Right kidney (tissue), 1 donor: ENCODE results near the gene PAPPA.

Experiments
- DNase-seq: peaks from one replicate; pipeline ENCODE4 v3.0.0-alpha.2; 2016

The PAPPA gene

GRCh38 chr9:116151966-116152381 is 1.6 kb upstream of the PAPPA start:
- peak; percentile 10 for DNase-seq

DNA sequence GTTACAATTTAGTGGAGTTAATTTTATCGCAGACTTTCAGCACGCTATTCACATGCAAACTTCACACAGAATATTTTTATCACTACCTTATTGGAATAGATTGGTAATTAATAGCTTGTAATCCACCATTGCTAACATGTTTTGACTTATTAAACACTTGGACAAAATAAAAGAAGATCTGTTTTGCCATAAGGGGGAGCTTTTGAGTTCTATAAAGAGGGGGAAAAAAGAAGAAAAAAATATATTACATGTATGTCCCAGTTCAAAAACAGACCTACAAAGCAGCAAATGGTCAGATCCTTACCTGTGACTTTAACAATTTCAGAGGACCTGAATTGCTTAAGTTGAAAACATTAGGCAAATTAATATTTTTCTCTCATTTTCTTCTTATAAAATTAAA is 1.2 kb upstream of the PAPPA start:
- peak; percentile 13 for DNase-seq

DNA sequence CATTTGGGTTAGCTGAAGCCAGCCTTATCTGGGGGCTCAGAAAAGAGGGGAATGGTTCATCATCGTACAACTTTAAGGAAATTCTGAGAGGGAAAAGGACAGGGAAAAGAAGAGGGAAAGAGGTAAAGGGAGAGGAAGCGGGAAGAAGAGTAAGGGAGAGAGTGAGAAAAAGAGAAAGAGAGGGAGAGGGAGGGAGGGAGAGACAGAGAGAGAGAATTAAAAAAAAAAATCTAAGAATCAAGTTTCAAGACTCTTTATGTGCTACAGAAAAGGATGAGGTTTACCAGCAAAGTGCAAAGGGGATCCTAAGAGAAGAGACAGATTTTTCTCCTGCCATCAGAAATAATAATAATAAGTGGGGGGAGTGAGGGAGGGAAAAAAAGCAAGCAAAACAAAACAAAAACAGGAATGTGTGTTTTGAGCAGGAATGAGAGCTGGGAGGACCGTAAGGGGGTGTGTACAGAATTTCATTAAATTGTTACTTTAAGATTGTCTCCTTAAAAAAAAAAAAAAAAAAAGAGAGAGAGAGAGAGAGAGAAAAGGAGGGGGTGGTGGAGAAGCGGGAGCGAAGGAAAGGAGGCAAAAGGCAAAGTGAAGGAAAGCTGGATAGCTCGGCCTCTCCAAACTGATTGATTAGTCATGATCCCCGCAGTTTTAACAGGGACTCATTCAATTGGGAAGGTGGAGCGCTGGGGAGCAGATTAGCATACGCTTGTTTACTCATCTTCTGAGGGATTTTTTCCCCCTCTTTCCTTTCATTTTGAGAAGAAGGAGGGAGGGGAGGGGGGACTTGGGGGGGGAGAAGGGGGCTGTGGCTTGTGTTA is 438 bp upstream of the PAPPA start:
- peak; percentile 42 for DNase-seq

DNA sequence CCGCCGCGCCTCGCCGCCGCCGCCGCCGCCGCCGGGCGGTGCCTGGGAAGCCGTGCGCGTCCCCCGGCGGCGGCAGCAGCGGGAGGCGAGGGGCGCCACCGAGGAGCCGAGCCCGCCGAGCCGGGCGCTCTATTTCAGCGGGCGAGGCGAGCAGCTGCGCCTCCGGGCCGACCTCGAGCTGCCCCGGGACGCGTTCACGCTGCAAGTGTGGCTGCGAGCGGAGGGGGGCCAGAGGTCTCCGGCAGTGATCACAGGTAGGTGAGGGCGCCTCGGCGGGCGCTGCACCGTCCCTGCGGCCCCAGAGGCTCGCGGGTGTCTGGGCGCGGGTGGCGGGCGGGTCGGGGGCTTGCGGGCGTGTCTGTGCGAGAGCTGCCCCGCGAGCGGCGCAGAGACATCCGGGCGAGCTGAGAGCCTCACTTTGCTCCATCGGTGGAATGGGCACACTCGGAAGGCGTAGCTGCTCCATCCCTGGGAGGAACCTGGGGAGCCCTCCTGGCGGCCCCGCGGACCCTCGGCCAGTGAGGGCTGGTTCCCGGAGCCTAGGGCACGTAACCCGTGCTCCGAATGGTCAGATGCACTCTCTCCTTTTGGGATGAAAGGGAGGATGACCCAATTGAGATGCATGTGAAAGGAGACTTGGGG is 864 bp downstream of the PAPPA start:
- DNase-seq: peak; percentile 69

- DNase-seq: peak; percentile 70
These were observed 1.5 kb downstream of the PAPPA start for GRCh38 chr9:116154976-116155697.

DNA sequence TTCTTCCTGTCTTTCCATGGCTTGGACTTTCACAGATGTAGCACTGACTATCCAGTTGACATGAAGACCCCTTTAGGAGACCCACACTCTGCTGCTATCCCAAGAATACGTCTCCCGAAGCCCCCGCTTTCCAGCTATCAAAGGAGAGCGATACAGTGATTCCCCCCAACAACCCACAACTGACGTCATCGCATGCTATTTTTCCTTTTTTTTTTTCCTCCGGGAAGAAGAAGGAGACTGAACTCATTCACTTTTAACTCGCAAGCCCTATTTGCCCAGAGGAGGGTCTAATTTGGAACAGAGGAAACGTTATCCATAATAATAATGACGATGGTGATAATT is 2.1 kb downstream of the PAPPA start:
- no peak for DNase-seq

GRCh38 chr9:116156621-116157314 is 3.2 kb downstream of the PAPPA start:
- DNase-seq: peak; percentile 73

DNA sequence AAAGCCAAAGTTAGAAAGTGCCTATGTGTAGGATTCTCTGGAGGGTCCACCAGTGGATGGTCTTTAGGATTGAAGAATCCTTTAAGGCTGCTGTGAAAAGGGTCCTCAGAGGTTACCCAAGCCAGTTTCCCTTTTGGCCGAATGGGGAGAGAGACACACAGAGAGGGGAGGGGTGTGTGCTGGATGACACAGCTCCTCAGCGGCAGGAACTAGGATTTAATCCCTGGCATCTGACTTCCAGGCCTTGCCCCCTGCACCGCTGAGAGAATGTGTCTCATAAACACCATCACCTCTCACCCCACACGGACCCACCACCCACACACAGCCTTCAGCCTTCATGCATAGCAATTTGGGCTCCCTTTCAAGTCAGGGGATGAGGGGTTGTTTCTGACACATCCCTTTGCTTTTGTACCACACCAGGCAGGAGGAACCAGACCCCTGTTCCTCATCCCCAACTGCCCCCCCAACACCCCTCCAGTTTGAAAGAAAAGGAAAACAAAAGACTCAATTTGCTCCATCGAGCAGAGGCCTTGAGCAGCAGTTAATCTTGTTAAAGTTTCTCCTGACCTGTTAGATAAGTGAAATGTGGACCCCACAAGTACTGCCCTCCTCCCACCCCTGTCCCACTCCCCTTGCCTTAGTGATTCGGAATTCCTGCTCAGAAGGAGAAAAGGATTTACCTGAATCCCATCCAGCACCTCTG is 4.0 kb downstream of the PAPPA start:
- peak; percentile 6 for DNase-seq

DNA sequence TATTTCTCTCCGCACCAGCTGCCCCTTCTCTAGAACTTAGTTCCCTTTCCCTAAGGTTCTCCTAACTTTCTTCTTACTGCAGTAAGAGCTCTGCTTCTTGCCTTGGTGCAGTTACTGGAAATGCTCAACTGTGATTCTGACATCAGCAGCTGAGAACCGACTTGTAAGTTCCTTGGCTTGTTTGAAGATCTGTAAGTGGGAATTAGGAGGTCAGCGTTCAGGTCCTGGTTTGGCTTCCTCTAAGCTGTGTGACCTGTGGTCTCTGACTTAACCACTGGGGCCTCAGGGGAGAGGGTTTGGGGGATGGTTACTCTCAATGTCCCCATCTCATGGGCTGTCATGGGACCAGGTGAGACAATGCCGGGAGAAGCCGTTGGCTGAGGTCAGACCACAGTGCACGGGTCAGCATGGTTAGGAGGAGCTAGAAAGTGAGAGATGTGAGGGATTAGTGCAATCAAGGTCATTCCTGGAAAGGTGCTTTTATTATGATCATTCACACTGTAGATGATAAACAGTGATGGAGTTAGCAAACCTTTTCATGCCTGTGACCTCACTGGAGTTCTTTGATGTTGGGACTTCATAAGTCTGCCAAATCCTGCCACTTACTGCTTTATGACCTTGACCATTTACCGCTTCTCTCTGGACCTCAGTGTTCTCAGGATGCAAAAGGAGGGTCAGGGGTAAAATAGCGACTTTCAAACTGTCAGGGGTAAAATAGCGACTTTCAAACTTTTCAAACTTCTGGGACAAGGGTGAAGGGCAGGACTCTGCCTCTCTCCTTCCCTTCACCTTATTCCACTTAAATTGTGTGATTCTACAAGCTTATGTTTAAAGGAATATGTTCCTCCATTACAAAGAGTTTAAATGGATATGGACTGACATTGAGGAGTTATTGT is 7.3 kb downstream of the PAPPA start:
- DNase-seq: no peak

GRCh38 chr9:116162241-116162781 is 8.7 kb downstream of the PAPPA start:
- DNase-seq: no peak

DNA sequence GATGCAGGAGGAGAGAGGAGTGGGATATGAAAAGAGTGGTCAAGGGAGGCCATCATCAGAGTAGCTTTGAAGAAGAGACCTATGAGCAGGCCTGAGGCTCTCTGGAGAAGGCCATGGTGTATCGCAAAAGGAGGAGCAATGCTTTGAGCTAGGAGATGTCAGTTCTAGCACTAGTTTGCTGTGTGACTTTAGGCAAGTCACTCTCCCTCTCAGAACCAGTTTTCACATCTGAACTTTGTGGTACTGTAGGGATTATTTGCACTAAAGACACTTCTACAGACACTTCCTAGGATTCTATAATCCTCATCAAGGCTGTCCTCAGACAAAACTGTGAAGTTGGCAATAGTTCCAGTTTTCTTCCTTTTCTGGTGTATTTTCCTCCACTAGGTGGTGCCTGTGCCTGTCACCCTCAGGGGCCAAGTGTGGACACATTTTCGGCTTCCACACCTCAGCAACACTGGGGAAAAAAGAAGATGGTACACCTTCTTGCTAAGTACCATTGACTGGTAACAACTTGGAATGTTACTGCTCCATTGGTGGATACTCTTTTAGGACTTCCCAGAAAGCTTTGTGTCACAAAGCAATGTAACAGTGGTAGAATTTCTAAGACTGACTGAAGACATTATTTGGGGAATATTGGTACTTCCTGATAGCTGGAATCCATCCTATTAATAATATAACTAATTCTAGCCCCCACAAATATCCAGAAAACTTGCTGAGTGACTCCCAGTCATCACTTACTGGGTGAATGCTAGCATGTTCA is 9.9 kb downstream of the PAPPA start:
- DNase-seq: no peak

GRCh38 chr9:116165912-116166311 is 12.3 kb downstream of the PAPPA start:
- no peak for DNase-seq

DNA sequence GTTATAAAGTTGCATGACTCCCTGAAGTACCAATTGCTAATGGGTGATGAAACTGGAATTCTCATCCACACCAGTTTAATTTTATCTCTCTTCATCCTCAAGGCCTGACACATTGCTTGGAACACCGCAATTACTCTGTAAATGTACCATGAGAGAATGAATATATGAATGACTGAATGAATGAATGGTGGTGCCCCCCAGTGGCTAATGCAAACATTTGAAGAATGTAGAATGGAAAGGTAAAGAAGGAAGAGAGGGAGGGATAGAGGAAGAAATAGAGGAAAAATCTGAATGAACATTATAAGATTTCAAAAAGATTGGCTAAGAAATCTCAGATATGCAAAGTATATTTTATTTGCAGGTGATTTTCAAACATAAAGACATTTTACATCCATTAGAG is 13.1 kb downstream of the PAPPA start:
- DNase-seq: no peak

GRCh38 chr9:116168231-116168630 is 14.6 kb downstream of the PAPPA start:
- no peak for DNase-seq

- DNase-seq: no peak
These were observed 18.6 kb downstream of the PAPPA start for GRCh38 chr9:116172216-116172615.

DNA sequence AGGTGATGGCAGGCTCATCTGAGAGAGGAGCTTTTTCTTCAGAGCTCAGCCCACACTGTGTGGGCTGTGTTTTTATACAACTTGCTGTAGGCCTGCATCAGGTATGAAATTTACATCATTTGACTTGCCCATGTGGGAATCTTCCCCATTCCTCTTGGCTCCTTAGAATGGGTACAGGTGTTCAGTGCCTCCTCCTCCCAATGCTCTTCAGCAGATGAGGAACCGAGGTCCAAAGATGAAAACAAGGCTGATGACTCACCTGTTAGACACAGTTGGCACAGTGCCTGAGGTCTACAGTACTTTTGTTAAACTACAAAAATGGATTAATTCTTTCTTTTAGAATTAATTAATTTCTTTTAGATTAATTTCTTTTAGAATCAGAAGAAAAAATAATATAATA is 20.8 kb downstream of the PAPPA start:
- DNase-seq: no peak

DNA sequence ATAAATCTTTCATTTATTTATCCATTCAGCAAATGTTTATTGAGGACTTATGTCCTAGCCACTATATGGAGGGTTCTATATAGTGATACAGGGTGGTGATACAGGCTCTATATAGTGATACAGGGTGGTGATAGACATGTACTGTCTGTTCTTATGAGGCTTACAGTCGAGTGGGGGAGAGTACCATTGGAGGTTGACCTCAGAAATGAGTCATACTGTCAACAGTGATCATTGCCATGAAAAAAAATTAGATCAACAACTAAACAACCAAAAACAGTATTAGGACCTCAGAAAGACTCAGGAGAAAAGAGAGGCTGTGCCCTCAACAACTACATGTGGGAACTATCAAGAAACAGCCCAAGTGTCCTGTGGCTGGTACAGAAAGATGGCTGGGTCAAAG is 22.0 kb downstream of the PAPPA start:
- DNase-seq: no peak

GRCh38 chr9:116178481-116179211 is 25.1 kb downstream of the PAPPA start:
- no peak for DNase-seq

DNA sequence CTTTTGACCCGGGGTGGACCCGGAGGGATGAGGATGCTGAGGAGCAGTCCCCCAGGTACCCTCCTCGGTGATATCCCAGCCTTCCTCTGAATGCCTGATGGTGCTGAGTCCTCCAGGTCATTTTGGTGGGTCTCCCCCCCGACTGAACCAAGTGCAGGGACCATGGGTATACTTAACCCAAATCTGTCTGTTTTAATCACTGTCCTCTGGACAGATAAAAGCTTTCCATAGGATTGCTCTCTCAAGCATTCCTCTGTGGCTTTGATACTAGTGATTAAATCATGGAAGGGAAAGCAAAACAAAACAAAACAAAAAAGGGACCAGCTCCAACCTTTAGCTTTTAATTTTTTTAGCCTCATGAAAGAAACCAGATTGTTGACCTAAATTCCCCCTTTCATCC is 26.0 kb downstream of the PAPPA start:
- DNase-seq: no peak
